Measurements from ENCODE around the gene KLHL42. TPM values are rescaled to one million over a fixed set of nuclear protein-coding genes. Genes with fewer than 3 reads are reported as not detected.

KLHL42 gene
- total RNA-seq, 1 experiment from 2014 or later: 20.7 TPM

DNA sequence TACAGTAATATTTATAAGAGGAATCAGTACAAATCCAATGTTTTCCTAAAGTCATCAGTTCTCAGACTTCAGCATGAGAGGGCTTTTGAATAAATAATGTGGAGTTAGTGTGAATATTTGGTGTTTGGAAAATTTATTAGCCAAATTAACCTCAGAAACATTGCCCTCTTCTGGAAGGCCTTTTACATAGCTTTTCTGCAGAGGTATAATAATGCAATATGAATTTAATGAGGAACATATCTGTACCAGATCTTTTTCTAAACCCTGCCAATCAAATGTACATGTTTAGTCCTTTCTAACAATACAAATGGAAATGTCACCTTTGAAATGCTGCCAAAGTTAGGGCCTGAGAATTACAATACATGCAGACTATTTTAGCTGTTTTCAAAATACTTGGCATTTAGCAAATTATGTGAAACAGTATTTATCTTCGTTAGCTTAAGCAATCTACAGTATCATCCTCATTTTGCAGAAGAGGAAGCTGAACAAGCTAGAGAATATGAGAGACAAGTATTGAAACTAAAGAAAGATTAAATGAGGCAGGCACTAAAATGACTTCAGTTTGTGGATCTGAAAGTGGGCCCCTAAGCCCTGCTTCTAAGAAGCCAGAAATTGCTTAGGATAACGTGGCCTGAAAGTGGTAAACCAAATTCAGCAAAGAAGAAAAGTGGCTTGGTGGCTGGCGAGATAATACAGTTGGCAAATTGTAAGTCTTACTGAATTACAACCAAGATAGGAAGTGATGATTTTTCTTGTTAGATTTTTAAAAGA, 60.4 kb downstream of the KLHL42 start (continued):
- TF ChIP-seq GABPB1 (CRISPR knock-in tag; IDR thresholded peaks at IDR 0.05): no peak
- no peak for TF ChIP-seq SP1 (CRISPR knock-in tag; conservative IDR thresholded peaks at IDR 0.05)
- TF ChIP-seq ZNF138 (CRISPR knock-in tag; conservative IDR thresholded peaks at IDR 0.05): no peak
- no peak for TF ChIP-seq ZNF532 (CRISPR knock-in tag; IDR thresholded peaks at IDR 0.05; ENCODE audit: borderline replicate concordance)

DNA sequence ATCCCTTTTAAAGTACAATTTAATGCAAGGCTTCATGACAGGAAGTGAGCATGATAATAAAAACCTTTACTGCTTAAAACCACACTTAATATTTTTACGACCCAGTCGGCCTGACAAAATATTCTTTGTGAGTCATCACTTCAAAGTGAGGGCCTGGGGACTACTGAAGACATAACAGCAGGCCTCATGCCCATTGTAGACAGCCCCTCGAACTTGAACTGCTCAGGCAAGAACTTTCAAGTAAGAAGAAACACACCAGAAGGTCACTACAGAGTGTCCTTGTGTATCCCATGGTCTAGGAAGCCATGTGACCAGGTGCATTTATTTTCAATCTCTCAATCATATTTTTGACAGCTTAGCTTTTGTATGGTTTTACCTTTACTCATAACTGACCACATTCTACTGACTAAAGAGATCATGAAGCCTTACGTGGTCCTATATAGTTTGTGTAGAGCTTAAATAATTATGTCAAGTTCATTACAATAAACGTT, 61.4 kb downstream of the KLHL42 start:
- DNase-seq (ENCODE audit: low spot score) (no peak), ATAC-seq (no peak)
- Mint-ChIP-seq H3K4me3 (no peak overlapping the region), H3K4me1 (no peaks in the 10 kb centered on the region), H3K27me3 (ENCODE audit: low read depth) (no peaks in the 10 kb centered on the region), H3K27ac (no peak overlapping the region), H3K9me3 (no peaks in the 10 kb centered on the region), H3K36me3 (no peaks in the 10 kb centered on the region)
- ChIA-PET CTCF (no interaction called here), POLR2A (no interaction called here)
- no peak for TF ChIP-seq PRRX2 (CRISPR knock-in tag; IDR thresholded peaks at IDR 0.05)
- no peak for TF ChIP-seq NFATC4 (CRISPR knock-in tag; IDR thresholded peaks at IDR 0.05)
- no peak for TF ChIP-seq AR (CRISPR knock-in tag; IDR thresholded peaks at IDR 0.05)
- TF ChIP-seq FOXP1 (CRISPR knock-in tag; IDR thresholded peaks at IDR 0.05; ENCODE audit: borderline replicate concordance): no peak
- TF ChIP-seq TEAD1 (CRISPR knock-in tag; IDR thresholded peaks at IDR 0.05): no peak
- TF ChIP-seq SMAD3 (CRISPR knock-in tag; IDR thresholded peaks at IDR 0.05; ENCODE audit: borderline replicate concordance): no peak
- no peak for TF ChIP-seq MYBL2 (CRISPR knock-in tag; IDR thresholded peaks at IDR 0.05)
- no peak for TF ChIP-seq SP1 (CRISPR knock-in tag; conservative IDR thresholded peaks at IDR 0.05)
- TF ChIP-seq, protein P1, sequence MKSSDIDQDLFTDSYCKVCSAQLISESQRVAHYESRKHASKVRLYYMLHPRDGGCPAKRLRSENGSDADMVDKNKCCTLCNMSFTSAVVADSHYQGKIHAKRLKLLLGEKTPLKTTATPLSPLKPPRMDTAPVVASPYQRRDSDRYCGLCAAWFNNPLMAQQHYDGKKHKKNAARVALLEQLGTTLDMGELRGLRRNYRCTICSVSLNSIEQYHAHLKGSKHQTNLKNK (CRISPR knock-in tag; IDR thresholded peaks at IDR 0.05): no peak
- TF ChIP-seq, protein P2, sequence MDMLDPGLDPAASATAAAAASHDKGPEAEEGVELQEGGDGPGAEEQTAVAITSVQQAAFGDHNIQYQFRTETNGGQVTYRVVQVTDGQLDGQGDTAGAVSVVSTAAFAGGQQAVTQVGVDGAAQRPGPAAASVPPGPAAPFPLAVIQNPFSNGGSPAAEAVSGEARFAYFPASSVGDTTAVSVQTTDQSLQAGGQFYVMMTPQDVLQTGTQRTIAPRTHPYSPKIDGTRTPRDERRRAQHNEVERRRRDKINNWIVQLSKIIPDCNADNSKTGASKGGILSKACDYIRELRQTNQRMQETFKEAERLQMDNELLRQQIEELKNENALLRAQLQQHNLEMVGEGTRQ (CRISPR knock-in tag; IDR thresholded peaks at IDR 0.05): no peak
- TF ChIP-seq USF1 (CRISPR knock-in tag; IDR thresholded peaks at IDR 0.05): no peak
- TF ChIP-seq ZNF416 (CRISPR knock-in tag; IDR thresholded peaks at IDR 0.05): no peak
- no peak for TF ChIP-seq JUN (CRISPR knock-in tag; IDR thresholded peaks at IDR 0.05)
- TF ChIP-seq, protein P3, sequence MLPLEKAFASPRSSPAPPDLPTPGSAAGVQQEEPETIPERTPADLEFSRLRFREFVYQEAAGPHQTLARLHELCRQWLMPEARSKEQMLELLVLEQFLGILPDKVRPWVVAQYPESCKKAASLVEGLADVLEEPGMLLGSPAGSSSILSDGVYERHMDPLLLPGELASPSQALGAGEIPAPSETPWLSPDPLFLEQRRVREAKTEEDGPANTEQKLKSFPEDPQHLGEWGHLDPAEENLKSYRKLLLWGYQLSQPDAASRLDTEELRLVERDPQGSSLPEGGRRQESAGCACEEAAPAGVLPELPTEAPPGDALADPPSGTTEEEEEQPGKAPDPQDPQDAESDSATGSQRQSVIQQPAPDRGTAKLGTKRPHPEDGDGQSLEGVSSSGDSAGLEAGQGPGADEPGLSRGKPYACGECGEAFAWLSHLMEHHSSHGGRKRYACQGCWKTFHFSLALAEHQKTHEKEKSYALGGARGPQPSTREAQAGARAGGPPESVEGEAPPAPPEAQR (CRISPR knock-in tag; IDR thresholded peaks at IDR 0.05): no peak
- TF ChIP-seq, protein P4, sequence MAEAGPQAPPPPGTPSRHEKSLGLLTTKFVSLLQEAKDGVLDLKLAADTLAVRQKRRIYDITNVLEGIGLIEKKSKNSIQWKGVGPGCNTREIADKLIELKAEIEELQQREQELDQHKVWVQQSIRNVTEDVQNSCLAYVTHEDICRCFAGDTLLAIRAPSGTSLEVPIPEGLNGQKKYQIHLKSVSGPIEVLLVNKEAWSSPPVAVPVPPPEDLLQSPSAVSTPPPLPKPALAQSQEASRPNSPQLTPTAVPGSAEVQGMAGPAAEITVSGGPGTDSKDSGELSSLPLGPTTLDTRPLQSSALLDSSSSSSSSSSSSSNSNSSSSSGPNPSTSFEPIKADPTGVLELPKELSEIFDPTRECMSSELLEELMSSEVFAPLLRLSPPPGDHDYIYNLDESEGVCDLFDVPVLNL (CRISPR knock-in tag; IDR thresholded peaks at IDR 0.05; ENCODE audit: borderline replicate concordance, low read depth): no peak
- TF ChIP-seq CREM (CRISPR knock-in tag; IDR thresholded peaks at IDR 0.05): no peak
